Measurements from ENCODE around the gene ZNF385B.
"Not testable (repeated sequence)": the region's sequence is repeated elsewhere in the genome, so short reads cannot be mapped to it uniquely, and the experiment has no call there.

Gene ZNF385B

GRCh38 chr2:179511105-179511789 lies 350.2 kb downstream of the ZNF385B start:
- no peak for DNase-seq (ENCODE audit: low read depth)

GRCh38 chr2:179495315-179495714 lies 366.1 kb downstream of the ZNF385B start:
- DNase-seq (ENCODE audit: low read depth), result no peak

GRCh38 chr2:179488563-179488962 lies 372.8 kb downstream of the ZNF385B start:
- DNase-seq (ENCODE audit: low read depth), result no peak

GRCh38 chr2:179487010-179487731 lies 374.2 kb downstream of the ZNF385B start:
- no peak for DNase-seq (ENCODE audit: low read depth)

GRCh38 chr2:179483131-179483530 lies 378.3 kb downstream of the ZNF385B start:
- no peak for DNase-seq (ENCODE audit: low read depth)

GRCh38 chr2:179479947-179480346 lies 381.5 kb downstream of the ZNF385B start:
- DNase-seq (ENCODE audit: low read depth), result peak; percentile 2

GRCh38 chr2:179478771-179479170 lies 382.6 kb downstream of the ZNF385B start:
- DNase-seq (ENCODE audit: low read depth), result no peak

- DNase-seq (ENCODE audit: low read depth), result peak; percentile 22
Observed at GRCh38 chr2:179470992-179471391, 390.4 kb downstream of the ZNF385B start.

GRCh38 chr2:179470089-179470488 lies 391.3 kb downstream of the ZNF385B start:
- no peak for DNase-seq (ENCODE audit: low read depth)

GRCh38 chr2:179467960-179468359 lies 393.5 kb downstream of the ZNF385B start:
- no peak for DNase-seq (ENCODE audit: low read depth)

GRCh38 chr2:179467111-179467510 lies 394.3 kb downstream of the ZNF385B start:
- no peak for DNase-seq (ENCODE audit: low read depth)

- DNase-seq (ENCODE audit: low read depth), result no peak
Observed at GRCh38 chr2:179461420-179461819, 400.0 kb downstream of the ZNF385B start.

- peak; percentile 97 for DNase-seq (ENCODE audit: low read depth)
Observed at GRCh38 chr2:179460181-179460929, 401.1 kb downstream of the ZNF385B start.

GRCh38 chr2:179458113-179458512 lies 403.3 kb downstream of the ZNF385B start:
- DNase-seq (ENCODE audit: low read depth), result not testable (repeated sequence)

- DNase-seq (ENCODE audit: low read depth), result no peak
Observed at GRCh38 chr2:179455824-179456223, 405.6 kb downstream of the ZNF385B start.

GRCh38 chr2:179455172-179455524 lies 406.3 kb downstream of the ZNF385B start:
- no peak for DNase-seq (ENCODE audit: low read depth)

- peak; percentile 91 for DNase-seq (ENCODE audit: low read depth)
Observed at GRCh38 chr2:179454443-179455171, 406.8 kb downstream of the ZNF385B start.

- no peak for DNase-seq (ENCODE audit: low read depth)
Observed at GRCh38 chr2:179449010-179449409, 412.4 kb downstream of the ZNF385B start.

- no peak for DNase-seq (ENCODE audit: low read depth)
Observed at GRCh38 chr2:179447839-179448447, 413.5 kb downstream of the ZNF385B start.

- no peak for DNase-seq (ENCODE audit: low read depth)
Observed at GRCh38 chr2:179447421-179447820, 414.0 kb downstream of the ZNF385B start.

- no peak for DNase-seq (ENCODE audit: low read depth)
Observed at GRCh38 chr2:179446476-179447141, 414.8 kb downstream of the ZNF385B start.
